ENCODE measurements around the gene TMEM175. TPM values are rescaled to one million over a fixed set of nuclear protein-coding genes. Genes with fewer than 3 reads are reported as not detected.

Gene TMEM175
- total RNA-seq, 4 donors from 2014 or later = 33.3 to 61.2 (median 39.0) TPM

GRCh38 chr4:893995-894705 is 38.1 kb upstream of the TMEM175 start:
- no peaks in the 10 kb centered on the region for H3K27me3 ChIP-seq
- DNase-seq (ENCODE audit: low spot score in 2 of 2) = no peak
- no peaks in the 10 kb centered on the region for H3K9me3 ChIP-seq
- TF ChIP-seq EP300 (IDR thresholded peaks at IDR 0.05) (no peak), POLR2A (IDR thresholded peaks at IDR 0.05) (no peak)
- TF ChIP-seq, protein P1, sequence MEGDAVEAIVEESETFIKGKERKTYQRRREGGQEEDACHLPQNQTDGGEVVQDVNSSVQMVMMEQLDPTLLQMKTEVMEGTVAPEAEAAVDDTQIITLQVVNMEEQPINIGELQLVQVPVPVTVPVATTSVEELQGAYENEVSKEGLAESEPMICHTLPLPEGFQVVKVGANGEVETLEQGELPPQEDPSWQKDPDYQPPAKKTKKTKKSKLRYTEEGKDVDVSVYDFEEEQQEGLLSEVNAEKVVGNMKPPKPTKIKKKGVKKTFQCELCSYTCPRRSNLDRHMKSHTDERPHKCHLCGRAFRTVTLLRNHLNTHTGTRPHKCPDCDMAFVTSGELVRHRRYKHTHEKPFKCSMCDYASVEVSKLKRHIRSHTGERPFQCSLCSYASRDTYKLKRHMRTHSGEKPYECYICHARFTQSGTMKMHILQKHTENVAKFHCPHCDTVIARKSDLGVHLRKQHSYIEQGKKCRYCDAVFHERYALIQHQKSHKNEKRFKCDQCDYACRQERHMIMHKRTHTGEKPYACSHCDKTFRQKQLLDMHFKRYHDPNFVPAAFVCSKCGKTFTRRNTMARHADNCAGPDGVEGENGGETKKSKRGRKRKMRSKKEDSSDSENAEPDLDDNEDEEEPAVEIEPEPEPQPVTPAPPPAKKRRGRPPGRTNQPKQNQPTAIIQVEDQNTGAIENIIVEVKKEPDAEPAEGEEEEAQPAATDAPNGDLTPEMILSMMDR (IDR thresholded peaks at IDR 0.05) = no peak
- peaks cover 0 to 100% (median 18%) of the 10 kb centered on the region in 3 donors for H3K36me3 ChIP-seq
- H3K27ac ChIP-seq = no peak overlapping the region
- 90 to 92% methylated on average over 36 to 40 of the region's 40 CpGs for WGBS, 2 donors
- no peak overlapping the region for H3K4me3 ChIP-seq
- H3K4me1 ChIP-seq = no peaks in the 10 kb centered on the region

DNA sequence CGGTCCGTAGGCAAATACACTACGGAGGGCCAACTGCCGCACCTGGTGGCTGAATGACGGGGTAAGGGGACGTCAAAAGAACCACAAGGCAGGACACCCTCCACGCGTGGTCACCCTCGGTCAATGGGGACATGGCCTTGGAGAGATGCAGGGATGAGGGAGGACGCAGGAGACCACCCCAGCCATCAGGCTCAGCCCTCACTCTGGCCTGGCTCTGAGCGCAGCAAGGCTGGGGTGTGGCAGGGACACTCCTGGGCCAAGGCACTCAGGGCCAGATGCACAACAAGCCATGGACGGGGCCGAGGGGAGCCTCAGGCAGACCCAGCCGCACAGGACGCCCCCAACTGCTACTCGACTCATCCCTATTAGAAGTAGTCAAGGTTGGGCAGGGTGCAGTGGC is 36.7 kb upstream of the TMEM175 start:
- TF ChIP-seq POLR2A (IDR thresholded peaks at IDR 0.05) (no peak), EP300 (IDR thresholded peaks at IDR 0.05) (no peak)
- TF ChIP-seq, protein P1 (IDR thresholded peaks at IDR 0.05) = no peak
- Histone ChIP-seq H3K27me3 (no peaks in the 10 kb centered on the region), H3K27ac (no peak overlapping the region), H3K36me3 (peaks cover 0 to 100% (median 18%) of the 10 kb centered on the region in 3 donors), H3K4me3 (no peak overlapping the region), H3K4me1 (no peaks in the 10 kb centered on the region), H3K9me3 (no peaks in the 10 kb centered on the region)
- no peak for DNase-seq (ENCODE audit: low spot score in 2 of 2)
- 95 to 96% methylated on average over 15 to 16 of the region's 16 CpGs for WGBS, 2 donors

- TF ChIP-seq POLR2A (IDR thresholded peaks at IDR 0.05) (no peak), EP300 (IDR thresholded peaks at IDR 0.05) (no peak)
- TF ChIP-seq, protein P1 (IDR thresholded peaks at IDR 0.05) = no peak
- Histone ChIP-seq H3K9me3 (no peaks in the 10 kb centered on the region), H3K4me3 (no peak overlapping the region), H3K27me3 (no peaks in the 10 kb centered on the region), H3K4me1 (no peaks in the 10 kb centered on the region), H3K27ac (no peak overlapping the region), H3K36me3 (peaks cover 0 to 100% (median 18%) of the 10 kb centered on the region in 3 donors)
- no peak for DNase-seq (ENCODE audit: low spot score in 2 of 2)
- WGBS, 2 donors = 86 to 91% methylated on average over 13 of the region's 13 CpGs
These were observed 36.0 kb upstream of the TMEM175 start for GRCh38 chr4:896216-896615.

- H3K4me3 ChIP-seq = no peak overlapping the region
- 93% methylated on average over 20 of the region's 20 CpGs for WGBS, 2 donors
- DNase-seq (ENCODE audit: low spot score in 2 of 2) = no peak
- no peak for TF ChIP-seq POLR2A (IDR thresholded peaks at IDR 0.05)
- TF ChIP-seq, protein P1 (IDR thresholded peaks at IDR 0.05) = no peak
- no peak for TF ChIP-seq EP300 (IDR thresholded peaks at IDR 0.05)
- H3K27ac ChIP-seq = no peak overlapping the region
- no peaks in the 10 kb centered on the region for H3K4me1 ChIP-seq
- no peaks in the 10 kb centered on the region for H3K9me3 ChIP-seq
- no peaks in the 10 kb centered on the region for H3K27me3 ChIP-seq
- peaks cover 0 to 100% (median 18%) of the 10 kb centered on the region in 3 donors for H3K36me3 ChIP-seq
These were observed 35.6 kb upstream of the TMEM175 start for GRCh38 chr4:896630-897029.

GRCh38 chr4:898123-898522 is 34.1 kb upstream of the TMEM175 start:
- Histone ChIP-seq H3K36me3 (peaks cover 0 to 95% (median 9%) of the 10 kb centered on the region in 3 donors), H3K27me3 (no peaks in the 10 kb centered on the region), H3K4me3 (no peak overlapping the region), H3K4me1 (no peaks in the 10 kb centered on the region), H3K27ac (no peak overlapping the region), H3K9me3 (no peaks in the 10 kb centered on the region)
- no peak for DNase-seq (ENCODE audit: low spot score in 2 of 2)
- TF ChIP-seq POLR2A (IDR thresholded peaks at IDR 0.05) = no peak
- WGBS, 2 donors = 87 to 93% methylated on average over 14 to 15 of the region's 15 CpGs

Measured in tibial nerve (tissue), 4 donors.